Activated CD4-positive, alpha-beta T cell treated with anti-CD3 and anti-CD28 coated beads, Interleukin-2, amount 50 U/mL, for 24 hours (primary cell): Measurements from ENCODE around the gene TMPRSS6.

Experiments used
- DNase-seq, 2 donors: peaks; one replicate each; pipeline ENCODE4 v3.0.0-alpha.2; 2020; ENCODE audit warnings: low read depth in 1 of 2, low spot score in 1 of 2

Gene TMPRSS6

DNA sequence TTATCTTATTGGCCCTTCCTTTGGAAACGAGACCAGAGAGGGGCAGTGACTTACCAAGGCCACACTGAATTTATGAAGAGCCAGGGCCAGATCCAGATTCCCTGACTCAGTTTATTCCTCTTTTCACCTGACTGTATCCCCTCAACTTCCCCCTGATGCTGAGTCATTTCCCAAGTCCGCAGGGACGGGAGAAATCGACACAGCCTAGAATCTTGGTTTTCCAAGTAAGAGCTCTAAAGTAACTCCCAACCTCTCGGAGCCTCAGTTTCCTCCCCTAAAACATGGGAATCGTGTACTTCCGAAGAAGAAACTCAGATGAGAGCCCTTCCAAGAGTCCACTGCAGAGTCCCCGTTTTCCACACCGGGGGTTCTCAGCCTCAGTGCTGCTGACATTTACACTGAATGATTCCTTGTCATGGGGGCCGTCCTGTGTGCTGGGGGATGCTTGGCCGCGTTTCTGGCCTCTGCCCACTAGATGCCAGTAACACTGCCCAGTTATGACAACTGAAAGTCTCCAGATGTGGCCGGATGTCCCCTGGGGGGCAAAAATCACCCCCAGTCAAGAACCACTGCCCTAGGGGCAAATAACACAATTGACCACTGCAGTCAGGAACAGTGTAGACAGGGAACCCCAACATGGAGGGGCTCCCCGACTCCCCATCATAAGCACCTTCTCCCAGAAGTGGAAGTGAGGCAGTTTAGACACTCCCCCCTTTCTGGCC is 78.8 kb downstream of the TMPRSS6 start:
- no peak for DNase-seq

DNA sequence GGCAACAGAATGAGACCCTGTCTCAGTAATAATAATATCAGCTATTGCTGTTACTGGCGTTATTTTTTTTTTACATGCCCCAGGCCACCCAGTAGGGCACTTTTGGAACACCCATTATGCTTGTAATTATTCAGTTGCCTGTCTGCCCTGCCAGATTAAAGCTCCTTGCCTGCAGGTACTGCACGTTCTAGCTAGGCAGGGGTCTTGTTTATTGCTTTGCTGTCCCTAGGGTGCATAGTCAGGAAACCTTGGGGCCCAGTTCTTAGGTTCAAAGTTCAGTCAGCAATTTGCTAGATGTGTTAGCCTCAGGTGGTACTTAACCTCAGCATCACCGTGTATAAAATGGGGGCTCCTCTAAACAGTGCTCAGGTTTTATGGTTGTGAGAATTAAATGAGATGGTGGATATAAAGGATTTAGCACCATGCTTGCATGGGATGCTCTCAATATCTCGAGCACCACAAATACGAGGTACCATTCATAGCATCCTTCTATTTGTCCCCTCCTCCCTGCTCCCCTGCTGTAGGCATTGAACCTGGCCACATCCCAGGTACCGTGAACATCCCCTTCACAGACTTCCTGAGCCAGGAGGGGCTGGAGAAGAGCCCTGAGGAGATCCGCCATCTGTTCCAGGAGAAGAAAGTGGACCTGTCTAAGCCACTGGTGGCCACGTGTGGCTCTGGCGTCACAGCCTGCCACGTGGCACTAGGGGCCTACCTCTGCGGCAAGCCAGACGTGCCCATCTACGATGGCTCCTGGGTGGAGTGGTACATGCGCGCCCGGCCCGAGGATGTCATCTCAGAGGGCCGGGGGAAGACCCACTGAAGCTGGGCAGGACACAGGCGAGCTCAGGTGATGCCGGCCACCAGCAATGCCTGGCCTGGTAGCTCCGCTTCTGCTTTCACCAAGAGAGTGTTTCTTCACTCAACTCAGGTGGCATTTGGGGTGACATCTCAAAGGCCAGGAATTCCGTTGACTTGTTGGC is 80.5 kb downstream of the TMPRSS6 start:
- no peak for DNase-seq

DNA sequence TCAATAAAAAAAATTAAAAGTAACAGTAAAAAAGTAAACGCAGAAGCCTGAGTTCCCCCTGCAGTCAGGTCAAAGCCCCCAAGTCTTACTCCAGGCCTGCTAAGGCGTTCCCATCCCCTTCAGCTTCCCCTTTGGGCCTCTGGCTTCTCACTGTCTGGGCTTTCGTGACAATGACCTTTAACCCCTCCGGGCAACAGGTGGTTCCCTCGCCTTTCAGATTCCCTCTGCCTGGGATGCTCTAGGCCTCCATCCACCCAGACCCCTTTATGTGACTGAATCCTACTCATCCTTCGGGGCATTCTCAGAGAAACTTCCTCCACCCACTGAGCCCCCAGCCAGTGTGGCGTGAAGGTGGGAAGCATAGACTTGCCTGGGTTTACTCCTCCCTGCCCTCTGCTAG is 82.0 kb downstream of the TMPRSS6 start:
- DNase-seq, result no peak

DNA sequence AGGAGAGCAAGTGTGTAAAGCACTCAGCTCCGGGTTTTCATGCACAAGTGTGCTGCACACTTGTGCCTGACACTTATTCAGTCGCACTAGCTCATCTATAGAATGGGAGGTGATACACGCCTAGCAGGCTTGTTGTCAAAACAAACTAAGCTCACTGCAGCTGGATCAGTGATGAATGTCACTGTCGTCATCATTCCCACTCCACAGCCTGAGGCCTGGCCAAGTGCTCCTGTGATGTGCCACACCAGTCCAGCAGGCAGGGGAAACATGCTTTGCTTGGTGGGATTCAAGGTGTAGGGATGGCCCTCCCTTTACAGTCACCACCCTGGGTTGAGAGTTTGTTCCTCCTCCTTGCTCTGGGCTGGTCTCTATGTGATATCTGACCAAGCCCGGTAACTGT is 83.2 kb downstream of the TMPRSS6 start:
- no peak for DNase-seq

DNA sequence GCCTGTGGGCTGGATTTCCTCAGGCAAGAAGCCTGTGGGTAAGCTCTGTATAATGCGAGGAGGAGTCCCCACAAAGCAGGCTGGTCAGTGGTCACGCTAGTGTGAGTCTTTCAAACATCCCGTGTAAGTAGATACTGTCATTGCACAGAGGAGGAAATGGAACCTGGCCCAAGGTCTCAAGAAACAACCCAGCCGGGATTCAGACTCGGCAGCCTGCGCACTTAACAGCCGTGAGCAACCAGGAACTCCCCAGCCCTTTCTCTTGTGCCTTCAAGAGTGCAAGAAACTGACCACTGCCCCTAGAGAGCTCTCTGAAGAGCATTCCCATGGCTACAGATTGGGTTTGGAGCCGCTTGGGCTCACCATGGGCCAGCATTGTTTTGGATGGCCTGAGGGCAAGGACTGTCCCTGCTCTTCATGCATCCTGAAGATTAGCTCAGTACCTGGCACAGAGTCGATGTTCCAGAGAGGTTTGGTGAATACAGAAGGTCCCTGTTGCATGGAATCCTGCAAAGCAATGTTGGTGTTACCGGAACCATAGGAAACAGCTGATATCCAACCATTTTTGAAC is 83.9 kb downstream of the TMPRSS6 start:
- no peak for DNase-seq

DNA sequence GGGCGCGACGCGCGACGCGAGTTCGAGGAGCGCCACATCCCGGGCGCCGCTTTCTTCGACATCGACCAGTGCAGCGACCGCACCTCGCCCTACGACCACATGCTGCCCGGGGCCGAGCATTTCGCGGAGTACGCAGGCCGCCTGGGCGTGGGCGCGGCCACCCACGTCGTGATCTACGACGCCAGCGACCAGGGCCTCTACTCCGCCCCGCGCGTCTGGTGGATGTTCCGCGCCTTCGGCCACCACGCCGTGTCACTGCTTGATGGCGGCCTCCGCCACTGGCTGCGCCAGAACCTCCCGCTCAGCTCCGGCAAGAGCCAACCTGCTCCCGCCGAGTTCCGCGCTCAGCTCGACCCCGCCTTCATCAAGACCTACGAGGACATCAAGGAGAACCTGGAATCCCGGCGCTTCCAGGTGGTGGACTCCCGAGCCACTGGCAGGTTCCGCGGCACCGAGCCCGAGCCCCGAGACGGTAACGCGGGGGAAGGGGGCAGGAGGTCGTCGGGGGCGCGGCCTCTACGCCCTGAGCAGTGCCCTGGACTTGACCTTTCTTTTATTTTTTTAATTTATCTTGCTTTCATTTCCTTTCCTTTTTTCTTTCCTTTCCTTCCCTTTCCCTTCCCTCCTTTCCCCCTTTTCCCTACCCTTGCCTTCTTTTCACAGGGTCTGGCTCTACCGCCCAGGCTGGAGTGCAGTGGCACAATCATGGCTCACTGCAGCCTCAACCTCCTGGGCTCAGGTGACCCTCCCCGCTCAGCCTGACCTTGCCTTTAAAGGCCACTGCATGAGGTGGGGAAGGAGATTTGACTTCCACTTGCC is 85.0 kb downstream of the TMPRSS6 start:
- no peak for DNase-seq

DNA sequence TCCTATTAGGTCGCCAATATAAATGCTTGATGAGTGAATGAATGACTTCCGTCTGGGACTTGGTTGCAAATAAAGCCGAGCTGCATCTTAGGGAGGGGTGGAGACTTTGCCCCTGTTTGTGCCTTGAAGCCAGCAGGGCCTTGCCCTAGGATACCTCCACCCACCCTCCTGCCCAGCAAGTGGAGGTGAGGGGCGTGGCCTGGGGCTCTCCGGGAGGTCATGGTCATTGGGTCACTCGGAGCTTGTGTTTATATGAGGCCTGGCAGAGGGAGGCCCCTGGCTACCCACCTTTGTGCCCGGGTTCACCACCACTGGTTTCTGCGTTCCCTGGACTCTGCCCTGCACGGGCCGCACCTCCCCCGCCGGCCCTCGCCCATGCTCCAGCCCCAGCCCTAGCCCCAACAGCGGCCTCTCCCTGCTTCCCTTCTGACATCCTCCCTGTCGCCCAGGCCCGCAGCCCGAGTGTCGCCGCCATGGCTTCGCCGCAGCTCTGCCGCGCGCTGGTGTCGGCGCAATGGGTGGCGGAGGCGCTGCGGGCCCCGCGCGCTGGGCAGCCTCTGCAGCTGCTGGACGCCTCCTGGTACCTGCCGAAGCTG is 85.7 kb downstream of the TMPRSS6 start:
- DNase-seq, result no peak

DNA sequence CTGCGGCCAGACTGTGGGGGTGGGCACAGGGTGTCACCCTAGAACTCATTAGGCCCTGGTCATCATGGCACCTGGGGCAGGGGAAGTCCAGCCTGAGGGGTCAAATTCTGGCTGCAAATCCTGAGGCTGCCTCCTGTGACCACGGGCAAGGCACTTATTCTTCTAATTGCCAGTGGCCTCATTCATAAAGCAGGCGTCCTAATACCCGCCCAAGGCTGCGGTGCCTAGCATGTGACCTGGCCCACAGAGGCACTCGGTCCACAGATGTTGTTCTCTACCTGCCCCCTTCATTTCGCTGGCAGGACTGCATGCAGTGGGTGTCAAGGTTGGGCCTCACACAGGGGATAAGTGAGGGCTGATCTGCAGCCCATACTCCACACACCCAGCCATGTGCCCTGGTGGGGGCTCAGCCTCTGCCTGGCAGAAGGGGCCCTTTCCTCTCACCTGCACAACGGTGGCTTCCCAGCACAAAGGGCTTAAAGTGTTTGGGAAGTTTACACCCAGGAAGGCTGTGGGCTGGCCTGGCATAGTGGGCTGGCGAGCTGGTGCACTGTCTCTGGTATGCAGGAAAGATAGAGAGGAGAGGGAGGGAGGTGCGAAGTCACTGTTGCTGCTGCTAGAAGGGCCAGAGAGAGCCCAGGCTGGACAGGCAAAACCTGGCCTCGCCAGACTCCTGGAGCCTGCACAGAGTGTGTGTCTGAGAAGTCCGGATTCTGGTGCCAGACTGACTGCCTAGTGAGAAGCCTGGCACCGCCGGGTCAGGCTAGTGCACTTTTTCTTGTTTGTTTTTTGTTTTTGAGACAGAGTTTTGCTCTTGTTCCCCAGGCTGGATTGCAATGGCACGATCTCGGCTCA is 86.8 kb downstream of the TMPRSS6 start:
- DNase-seq, result no peak

DNA sequence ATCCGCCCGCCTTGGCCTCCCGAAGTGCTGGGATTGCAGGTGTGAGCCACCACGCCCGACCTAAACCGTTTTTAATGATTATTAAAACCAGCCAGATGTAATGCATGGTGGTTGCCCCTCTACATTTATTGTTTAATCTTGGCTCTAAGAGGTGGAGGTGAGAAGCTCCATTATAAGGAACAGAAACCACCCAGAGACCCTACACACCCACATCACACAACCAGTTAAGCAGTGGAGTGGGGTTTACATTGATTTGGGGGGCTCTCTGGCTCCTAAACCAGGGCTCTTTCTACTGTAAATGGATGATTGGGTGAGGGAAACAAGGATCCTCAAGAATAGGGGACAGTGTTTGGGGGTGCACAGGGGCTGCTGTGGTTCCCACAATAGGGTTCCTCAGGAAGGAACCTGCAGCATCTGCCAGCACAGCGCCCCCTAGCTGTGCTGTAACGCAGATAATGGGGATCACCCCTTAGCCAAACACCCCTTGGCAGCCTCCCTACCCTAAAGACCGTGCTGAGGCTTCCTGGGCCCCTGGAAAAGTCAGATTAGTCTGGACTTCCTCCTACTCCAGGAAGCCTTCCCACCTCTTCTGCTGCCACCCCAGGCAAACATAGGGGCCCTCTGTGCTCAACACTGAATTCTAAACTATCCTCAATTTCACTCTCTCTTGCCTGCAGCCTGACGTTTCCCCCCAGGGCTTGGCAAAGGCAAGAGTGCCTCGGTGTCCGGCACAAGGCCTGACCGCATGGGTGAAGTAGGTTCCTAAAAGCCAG is 87.6 kb downstream of the TMPRSS6 start:
- peak; percentile 16 to 32 for DNase-seq

DNA sequence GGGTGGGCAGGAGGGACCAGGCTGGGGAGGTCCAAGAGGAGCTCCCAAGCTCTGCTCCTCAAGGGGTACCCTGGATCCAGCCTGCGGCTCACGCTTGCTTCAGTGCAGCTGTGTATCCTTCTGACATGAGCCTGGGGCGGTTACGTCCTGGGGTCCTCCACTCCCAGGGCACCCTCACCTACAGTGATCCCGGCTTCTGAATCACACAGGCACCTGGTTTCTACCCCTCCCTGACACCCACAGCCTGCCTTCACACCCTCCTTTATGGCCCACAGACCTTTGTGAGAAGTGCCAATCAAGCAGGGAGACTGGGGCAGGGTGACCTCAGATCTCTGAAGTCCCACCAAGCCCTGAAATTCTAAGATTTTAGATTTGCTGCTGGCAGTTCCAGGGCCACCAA is 88.5 kb downstream of the TMPRSS6 start:
- DNase-seq, result no peak

DNA sequence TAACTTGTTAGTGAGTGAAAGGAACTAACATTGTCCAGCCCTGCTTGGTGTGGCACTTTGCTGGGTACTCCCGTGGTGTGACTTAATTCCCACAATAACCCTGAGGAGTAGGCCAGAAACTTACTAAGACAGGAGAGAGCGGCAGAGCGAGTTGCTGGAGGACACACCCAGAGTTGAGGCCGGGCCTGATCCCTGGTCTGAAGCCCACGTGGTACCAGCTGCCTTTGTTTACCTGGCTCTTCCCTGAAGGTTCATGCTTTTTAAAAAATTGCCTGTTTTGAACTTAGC is 89.4 kb downstream of the TMPRSS6 start:
- no peak for DNase-seq

DNA sequence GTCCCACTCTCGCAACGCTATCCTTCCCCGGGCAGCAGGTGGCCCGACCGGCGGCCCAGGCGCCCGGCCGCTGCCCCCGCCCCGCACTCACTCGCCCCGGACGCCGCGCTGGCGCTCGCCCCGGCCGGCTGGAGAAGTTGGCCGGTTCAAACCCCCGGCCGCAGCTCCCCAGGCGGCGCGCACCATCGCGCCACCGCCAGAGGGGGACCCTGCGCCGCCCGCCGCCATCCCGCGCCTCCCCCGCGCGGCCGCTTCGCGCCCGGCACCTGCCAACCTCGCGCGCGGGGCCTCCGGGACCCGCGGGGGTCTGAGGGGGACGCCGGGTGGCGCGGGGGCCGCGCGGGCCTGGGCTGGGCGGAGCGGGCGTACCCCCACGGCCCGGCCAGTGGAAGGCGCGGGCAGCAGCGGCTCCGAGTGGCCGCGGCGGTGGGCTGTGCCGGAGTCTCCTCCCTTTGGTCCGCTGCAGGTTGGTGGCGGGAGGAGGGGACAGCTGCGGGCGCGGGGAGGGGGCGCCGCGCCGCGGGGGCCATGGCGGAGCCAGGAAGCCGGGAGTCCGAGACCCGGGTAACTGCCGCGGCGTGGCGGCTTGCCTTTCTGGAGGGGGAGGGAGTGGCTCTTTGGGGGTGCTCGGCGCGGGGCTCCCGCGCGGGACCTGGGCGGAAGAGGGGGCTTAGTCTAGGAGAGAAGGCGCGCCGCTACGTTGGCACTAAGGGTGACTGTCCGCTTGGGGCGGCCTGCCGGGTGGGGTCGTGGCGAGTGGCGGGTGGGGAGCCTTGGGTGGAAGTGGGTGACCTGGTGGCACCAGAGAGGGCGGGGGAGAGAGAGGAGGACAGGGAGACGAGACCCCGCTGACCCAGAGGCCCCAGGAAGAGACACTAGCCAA is 90.0 kb downstream of the TMPRSS6 start, which contains the start of the genes MPST and TST:
Gene MPST, plus strand, starts transcription at position 434 of the 883 bp plus-strand sequence. Its CDS starts 95 bp downstream, at position 529.
Gene TST, minus strand, starts transcription at position 139 of the 883 bp plus-strand sequence. CDS start 715 bp downstream, outside the sequence.
- peak in 1 of 2 donors; percentile 6 for DNase-seq

DNA sequence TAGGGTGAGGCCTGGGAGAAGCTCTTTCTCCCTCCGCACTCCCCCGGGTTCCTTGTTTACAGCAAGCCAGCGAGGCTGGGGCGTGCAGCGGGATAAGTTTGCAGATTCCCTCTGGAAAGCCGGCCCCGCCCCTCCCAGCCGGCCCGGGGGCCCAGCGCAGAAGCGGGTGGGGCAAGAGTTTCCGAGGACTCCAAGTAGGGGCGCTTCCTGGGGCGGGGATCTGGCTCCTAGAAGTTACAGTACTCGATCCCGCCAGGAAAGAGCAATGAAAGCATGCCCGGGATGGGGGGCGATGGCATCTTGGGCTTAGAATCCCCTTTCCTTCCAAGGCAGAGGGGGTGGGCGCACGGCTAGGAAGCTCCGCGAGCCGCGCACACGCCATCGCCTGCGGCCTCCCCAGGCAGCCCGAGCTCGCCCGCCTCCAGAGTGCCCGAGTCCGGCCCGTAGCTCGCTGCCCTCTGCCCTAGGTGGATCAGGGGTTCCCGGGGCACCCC is 90.7 kb downstream of the TMPRSS6 start:
- DNase-seq, result no peak

DNA sequence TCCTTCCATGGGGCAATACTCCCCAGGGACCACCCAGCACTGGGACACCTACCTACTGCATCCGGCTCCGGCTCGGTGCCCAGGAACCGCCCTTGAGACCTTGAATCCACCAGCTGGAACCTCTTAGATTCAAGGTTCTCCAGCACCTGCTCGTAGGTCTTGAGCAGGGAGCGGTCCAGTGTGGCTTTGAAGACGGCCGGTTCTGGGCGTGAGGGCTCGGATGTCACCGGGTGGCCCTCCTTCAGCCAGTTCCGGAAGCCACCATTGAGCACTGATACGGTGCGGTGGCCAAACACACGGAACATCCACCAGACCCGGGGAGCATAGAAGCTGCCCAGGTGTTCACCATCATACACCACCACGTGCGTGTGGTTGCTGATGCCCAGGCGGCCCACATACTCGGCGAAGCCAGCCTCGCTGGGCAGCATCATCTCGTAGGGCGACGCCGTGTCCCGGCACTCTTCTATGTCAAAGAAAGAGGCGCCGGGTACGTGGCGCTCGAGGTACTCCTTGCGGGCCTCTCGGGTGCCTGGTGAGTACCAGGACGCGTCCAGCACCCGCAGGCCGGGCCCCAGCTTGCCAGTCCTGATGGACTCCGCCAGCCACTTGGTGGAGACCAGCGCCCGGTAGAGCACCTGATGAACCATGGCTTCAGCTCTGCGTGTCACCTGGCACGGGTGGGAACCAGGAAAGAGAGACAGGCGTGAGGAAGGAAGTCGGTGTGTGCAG is 91.3 kb downstream of the TMPRSS6 start:
- no peak for DNase-seq

DNA sequence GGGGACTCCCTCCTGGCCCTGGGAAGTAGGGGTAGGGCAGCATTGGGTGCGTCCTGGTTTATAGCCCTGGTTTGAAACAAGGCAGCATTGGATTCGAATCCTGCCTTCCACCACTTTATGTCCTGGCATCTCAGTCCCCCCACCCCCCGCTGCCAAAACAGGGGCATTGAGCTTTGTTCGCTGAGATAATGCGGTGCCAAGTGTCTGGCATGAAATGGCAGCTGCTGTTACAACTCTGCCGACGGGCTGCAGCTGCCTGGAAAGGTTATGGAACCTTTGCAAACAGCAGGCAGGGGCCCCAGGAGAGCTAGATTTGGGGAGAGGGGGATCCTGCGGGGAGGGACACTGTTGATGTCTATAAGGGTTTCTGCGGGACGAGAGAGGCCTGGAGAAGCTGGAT is 92.2 kb downstream of the TMPRSS6 start:
- no peak for DNase-seq

DNA sequence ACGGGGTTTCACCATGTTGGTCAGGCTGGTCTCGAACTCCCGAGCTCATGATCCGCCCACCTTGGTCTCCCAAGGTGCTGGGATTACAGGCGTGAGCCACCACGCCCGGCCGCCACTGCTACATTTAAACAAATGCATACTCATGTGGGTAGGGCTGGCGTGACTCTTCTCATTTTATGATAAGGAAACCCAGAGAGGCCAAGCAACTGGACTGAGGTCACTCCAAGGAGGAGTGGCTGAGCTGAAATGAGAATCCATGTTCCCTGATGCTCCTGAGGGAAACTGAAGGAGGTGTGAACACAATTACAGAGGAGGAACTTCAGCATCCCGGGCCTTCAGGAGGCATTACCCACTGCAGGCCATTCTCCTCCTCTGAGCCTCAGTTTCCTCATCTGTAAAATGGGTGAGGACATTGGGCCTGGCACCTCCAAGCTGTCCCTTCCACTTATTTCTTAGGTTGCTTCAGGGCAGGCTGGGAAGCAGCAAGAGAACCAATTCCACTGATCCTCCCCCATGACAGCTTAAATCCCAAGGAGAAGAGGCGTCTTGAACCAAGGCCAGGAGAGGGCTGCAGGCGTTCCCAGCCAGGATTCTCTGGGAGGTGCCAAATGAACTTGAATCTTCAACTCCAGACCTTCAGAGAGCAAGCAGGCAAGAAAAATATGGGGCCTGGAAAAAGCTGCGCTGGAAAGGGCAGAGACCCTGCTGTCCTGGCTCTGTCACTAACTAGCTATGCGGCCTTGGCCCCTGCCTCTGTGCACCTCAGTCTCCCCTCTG is 93.2 kb downstream of the TMPRSS6 start:
- no peak for DNase-seq

DNA sequence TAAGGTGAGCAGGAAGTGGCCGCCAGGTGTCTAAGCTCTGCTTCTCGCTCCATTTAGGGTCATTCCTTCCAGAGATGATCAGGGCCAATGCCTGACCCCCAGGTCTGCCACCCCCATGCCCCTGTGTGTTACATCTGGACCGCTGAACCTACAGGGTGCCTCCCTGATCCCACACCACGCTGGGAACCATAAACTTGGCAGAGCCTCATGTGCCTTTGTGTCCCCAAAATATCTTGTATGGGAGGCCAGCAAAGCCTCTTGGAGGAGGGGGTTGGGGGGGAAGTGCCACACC is 94.0 kb downstream of the TMPRSS6 start:
- DNase-seq, result no peak
